HG03159 (cell line): ENCODE data around the gene CHD6.

Experiments
- ATAC-seq: cut with Tn5 transposase; IDR thresholded peaks from one replicate; pipeline ENCODE4 v1.9.1; 2021; ENCODE audit warnings: mild to moderate bottlenecking, moderate library complexity; ENCODE audit not compliant: unreplicated experiment

The CHD6 gene

DNA sequence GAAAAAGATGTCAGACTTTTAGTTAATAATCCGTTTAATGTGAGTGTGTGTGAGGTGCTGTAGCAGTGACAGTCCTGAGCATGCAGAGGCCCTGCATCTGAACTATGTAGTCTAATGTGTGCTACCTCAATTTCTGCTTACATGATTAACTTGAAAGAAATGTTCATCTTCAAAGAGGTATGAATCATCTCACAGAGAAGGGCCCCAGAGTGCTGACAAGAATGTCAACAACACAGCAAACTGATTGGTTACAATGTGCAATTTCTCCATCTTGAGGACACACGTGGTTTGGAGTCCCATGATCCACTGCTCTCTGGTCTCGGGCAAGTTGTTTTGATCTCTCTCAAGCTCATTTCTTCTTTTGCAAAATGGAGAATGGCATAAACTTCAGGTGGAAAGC, 189.9 kb downstream of the CHD6 start:
- no peak for ATAC-seq

DNA sequence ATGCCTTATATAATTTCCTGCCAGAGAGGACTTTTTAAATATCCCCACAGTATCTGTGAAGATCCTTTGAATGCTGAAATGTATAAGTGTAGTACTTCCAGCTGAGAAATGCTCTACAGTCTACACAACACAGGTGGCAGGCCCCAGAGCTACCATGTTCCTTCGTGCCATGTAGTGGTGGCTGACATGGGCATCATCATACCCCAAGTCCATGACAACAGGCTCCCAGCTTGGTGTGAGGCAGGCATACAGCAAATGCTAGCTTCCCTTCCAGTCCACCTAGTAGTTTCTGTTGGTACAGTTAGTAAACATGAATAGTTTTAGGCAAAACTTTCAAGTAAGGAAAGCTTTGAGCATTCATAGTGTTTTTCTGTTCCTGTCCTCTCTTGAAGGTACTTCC, 190.3 kb downstream of the CHD6 start:
- ATAC-seq, result no peak

DNA sequence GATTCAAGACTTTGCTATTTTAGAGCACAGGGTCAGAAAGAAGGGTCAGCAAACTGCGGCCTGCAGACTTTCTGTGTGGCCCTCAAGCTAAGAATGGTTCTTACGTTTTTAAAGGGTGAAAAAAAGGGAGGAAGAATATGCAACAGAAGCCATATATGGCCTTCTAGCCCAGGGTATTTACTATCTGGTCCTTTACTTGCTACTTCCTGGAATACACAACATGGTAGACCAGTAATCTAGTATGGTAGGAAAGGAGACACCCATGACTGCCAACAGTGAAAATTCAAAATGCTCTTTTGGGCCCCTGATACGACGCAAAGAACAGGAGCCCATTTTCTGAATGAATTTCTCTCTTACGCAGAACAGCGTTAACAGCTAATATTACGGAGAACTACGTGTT, 191.2 kb downstream of the CHD6 start:
- no peak for ATAC-seq

DNA sequence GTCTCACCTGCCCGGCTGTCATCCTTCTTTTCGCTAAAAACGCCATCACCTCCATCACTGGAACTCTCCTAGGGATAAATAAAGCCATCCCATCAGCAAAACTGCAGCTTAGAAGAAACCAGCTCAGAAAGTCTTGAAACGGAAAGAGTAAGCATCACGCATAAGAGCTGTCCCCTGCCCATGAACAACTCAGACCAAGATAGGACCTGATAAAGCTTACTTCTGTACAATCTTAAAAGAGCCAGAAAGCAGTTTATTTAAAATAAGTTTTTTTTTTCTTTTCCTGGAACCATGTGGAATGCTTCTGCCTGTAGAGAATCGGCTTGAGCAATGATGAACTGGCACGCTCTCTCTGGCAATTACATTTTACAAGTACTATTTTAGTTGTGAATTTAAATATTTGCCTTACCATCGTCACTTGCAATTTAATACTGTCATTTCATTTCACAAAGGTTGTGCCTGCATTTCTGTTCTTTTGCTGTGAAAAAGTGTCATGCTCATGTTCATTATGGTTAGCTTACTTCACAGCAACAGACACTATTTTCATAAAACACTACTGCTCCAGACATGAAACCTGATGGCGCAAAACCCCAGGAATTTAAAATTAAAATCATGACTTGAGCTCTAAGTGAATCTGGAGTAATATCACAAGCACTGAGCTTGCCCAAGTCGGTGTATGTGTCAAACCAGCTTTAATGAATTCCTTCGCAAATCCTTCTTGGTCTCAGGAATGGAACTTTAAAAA, 191.9 kb downstream of the CHD6 start:
- no peak for ATAC-seq

DNA sequence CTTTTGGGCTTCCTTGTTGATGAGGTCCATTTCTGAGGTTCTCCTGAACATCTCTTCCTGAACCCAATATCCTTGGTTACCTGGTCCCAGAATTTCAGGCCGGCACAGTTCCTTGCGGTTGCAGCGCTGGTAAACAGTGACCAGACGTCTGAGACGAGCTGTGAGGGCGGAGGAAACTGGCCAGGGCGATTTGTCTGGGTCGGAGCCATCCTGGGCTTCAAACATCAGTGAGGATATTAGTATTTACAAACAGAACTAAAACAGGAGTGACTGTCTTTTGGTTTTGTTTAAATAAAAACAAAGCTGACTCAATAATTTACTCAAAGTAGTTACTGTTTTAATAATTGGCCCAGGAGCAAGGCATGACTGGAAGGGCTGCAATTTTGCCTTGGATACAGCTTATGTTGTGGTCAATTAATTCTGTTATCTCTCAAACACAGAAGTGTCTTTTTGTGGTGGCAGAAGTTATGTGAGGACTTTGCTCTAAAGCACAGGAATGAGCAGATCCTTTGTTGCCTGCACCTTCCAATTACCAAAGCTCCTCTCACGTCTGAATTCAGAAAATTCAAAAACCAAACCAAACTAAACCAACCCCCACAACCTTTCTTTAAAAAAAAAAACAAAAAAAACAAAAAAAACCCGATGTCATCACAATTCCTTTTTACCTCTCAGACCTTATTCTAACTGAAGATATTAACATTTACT, 192.8 kb downstream of the CHD6 start:
- no peak for ATAC-seq

DNA sequence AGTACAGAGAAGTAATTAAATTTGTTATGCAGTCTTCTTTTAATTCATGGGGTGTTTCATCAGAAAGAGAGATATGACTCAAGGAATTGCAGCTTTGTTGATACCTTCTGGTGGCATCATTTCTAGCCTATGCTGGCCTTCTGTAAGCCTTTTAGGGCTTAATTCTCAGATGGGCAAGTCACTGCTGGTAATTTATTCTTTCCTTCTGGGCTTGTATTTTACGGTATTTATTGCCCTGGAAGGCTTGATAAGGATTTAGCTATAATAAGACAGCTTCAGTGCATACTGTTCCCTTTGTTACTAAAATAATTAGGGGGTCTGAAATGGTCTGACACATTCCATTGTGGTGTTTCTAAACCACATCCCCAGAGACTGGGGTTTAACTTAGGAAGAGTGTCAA, 193.6 kb downstream of the CHD6 start:
- ATAC-seq, result no peak

DNA sequence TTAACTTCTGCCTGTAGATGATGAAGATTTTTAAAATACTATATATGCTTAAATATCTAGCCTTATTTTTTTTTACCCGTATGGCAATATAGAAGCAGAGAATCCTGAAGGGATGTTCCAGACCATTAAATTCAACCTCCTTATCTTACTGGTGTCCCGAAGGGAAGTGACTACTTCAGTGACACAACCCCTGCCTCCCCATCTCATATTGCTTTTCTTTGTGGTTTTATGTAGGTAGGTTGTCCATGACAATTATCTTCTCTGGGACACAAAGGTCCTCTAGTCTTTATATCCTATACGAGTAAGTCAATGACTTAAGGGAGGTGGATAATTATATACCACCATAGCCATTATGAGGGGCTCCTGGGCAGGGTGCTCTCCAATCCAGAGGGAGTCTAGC, 194.2 kb downstream of the CHD6 start:
- ATAC-seq, result no peak

DNA sequence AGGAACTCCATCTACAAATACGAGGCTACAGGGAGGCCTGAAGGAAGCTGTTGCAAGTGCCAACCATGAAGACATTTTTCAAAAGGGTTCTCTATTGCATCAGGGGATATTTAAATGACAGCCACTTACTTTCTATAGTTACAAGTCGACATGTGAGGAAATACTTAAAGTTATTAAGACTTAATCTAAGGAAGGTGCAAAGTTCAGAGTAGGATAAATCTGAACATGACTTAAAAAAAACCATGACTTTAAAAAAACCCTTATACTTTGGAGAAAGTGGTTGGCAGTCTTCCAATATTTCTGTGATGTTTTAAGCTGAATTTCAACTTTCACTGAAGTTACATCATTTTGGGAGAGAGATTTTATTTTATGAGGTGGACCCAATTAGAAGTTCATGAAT, 195.2 kb downstream of the CHD6 start:
- ATAC-seq, result no peak

DNA sequence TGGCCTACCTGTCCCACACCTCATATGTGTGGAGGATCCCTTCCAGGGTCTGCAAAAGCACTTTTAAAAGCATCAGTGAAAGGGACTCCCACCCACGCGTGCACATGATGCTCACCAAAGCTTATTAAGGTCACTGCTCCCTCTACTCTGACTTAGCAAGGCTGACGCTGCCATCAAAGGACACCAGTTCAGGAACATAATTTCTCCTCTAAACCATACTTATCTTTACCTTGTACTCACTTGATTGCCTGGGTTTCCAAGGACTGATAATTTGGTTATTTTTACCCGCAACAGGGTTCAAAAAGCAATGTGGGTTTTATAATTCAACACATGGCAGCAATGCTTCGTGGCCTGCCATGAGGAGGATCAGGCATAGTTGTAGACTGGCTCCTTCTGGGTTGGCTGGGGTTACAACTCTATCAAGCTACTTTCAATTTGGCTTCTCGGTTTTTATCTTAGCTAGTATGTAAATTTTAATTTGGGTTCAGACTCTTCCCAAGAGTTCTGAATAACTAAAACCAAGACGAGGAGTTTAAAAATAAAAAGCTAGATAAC, 199.4 kb downstream of the CHD6 start:
- ATAC-seq, result no peak

DNA sequence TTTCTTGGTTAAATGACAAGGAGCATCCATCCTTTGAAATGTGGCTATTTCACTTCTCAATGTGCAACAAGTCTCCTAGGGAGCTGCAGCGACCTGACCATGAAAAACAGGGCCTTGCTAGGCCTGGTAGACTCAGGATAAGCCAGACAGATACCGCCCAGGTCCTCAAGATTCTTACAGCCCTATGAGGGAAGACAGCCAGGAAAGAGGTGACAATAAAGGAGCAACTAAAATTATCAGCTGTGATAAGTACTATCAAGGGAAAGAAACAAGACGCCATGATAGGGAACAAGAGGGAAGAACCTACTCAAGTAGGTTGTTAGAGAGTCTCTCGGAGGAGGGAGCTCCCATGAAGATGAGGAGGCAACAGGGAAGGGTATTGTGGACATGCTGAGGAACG, 200.1 kb downstream of the CHD6 start:
- no peak for ATAC-seq

DNA sequence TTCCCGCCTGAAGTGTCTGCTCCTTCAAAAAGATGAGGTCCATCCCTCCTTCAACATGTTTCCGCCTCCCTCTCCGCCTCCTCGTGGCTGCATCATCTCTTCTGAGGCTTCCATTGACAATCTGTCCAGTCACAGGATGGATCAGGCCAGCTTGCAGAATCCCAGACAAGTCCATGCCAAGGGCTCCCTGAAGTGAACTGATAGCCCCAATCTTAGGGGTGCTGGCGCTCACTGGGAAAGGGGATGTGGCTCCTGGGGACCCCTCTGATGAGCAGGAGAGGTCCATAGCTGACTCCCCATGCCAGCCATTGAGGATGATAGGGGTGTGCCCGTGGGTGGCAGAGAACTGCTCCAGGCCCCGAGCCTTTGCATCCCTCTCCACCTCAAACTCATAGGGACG, 203.0 kb downstream of the CHD6 start:
- no peak for ATAC-seq

DNA sequence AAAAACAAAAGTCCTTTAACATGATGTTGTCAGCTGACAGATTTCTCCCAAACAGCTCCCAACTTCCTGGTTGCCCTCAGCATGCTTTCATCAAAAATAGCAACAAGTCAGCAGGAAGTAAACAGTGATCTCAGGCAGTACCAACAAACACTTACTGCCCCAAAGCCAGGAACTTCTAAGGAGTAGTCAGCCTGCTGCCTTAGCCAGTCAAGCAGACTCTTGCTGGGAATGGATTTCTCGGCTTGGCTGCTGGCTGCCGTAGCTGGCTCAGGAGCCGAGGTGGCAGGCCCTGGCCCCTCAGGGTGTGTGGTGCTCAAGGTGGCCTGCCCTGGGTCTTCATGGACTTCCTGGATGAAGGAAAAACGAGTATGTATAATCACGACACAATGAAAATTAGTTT, 205.0 kb downstream of the CHD6 start:
- ATAC-seq, result no peak

DNA sequence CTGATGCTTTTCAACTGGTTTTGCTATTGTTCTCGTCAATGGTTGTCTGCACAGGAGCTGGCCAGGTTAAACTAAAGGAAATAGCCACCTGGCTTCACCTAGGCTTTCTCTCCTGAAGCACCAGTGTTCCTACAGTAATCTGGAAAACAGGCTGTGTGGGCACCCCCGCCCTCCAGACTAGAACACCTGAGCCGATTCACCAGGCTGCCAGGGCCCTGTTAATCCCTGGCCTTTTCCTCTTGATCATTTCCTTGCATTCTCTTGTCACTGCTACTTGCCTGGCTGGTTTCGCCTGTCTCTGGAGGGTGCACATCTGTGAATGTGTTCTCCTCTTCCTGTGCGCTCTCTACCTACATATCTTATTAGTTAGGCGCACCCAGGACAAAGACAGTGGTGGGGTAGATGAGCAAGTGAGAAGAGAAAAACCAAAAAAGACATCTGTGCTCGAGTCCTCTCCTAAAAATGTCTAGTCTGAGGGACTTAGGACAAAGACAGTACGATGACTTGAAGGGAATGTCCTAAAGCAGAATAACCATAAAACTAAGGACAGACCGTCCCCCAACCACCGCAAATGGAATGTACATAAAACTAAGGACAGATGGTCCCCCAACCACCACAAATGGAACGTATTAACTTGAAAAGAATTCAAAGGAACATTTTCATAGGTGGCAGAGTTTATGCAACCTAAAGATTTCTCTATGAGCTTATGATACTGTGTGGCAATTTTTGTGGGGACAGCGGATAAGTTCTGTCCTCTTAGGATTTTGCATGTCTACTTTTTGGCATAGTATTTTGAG, 205.7 kb downstream of the CHD6 start:
- no peak for ATAC-seq

DNA sequence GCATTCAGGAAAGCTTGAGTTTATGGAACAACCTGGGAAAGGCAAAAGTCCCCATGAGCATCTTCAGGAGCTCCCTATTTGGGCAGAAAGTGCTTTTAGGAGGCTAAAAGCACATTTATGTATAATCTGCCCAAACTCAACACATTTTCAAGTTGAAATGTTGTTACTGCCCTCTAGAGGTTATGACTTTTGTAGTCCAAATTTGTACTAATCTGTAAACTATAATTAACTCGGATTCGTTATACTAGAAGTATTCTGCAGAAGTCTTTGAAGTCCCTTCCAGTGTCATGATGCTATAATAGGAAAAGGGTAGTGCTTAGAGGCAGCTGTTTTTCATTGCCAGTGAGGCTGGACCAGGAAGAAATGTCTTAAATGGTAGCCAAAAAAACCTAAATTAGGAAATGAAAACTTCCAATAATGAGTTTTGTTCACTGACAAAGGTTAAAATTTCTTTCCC, 206.8 kb downstream of the CHD6 start:
- no peak for ATAC-seq

DNA sequence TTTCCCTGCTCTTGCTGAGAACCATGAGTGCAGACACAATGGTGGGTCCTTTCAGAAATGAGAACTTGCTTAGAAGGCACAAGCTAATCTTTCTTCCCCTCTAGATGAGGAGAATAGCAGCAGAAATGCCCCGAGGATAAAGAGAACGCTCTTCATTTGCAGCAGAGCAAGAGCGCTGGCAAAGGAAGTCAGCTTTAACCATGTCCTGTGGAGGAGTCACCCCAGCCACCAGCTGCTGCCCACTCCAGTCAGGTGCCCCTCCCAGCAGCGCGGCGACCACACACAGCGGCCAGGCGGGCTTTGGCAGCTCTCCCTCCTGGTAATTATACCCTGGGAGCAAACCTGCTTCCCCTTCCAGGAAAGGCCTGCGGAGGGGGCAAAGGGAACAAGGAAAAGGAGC, 209.2 kb downstream of the CHD6 start:
- ATAC-seq, result no peak

DNA sequence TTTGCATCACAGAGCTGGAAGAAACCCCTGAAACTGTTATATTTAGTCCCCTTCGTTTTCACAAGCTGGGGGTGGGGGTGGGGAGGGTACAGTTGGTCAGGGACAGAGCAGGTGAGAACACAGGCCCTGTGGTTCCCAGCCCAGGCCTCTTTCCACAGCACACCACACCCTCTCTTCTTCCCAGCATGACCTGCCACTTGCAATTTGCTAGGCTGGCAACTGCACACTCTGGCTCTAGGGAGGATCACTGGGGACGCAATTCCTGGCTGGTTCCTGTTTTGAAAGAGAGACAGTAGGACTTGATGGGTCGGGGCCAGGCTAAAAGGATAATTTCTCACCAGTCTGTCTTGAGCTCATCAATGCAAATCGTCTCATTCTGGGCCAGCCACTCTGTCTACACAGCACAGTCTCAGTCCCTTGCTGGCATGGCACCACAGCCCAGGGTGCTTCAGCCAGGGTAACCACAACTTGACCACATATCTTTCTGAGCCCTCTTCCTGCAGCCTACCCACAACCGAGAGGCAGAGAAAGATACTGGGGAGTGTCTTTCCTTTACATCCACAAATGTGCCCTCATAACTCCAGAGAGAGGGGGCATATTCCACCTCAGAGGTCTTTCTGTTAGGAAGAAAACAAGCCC, 209.9 kb downstream of the CHD6 start:
- no peak for ATAC-seq

DNA sequence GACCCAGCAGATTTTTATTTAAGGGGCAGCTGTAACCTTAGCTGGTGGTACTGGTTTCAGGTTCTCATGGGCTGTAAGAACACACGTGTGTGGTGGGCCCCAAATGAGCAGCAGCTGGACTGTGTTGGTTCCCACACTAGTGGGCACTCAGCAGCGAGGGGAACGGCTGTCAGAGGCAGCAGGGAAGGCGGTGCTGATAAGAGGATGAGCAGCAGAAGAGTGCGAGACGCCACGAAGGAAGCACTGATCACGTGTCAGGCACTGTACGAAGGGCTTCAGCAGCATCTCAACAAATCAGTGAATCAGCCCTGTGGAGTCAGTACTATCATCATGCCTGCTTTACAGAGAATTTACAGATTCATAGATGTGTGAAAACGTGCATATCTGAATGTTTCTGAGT, 210.6 kb downstream of the CHD6 start:
- ATAC-seq, result no peak

DNA sequence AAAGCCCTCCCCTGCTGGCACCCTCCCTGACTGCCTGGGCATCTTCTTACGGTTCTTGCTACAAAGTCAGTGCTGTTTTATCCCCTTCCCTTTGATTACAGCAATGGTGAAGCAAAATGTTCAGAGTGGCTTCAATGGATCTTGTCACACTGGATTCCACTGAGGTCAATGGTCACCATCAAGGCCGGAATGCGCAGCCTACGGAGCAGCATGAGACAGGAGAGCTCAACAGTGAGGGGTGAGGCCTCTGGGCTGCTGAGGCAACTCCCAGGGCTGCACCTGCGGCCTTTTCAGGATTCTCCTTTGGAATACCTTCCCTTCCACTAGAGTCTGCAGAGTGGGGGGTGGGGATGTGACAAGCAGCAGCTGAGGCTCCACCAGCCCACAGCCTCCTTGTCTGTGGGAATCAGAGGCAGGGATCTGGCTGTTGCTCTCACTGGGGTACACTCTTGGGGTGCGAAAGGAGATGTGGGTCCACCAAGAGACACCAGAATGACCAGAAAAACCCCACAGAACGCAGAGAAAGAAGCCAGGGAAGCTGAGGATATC, 211.2 kb downstream of the CHD6 start:
- no peak for ATAC-seq

DNA sequence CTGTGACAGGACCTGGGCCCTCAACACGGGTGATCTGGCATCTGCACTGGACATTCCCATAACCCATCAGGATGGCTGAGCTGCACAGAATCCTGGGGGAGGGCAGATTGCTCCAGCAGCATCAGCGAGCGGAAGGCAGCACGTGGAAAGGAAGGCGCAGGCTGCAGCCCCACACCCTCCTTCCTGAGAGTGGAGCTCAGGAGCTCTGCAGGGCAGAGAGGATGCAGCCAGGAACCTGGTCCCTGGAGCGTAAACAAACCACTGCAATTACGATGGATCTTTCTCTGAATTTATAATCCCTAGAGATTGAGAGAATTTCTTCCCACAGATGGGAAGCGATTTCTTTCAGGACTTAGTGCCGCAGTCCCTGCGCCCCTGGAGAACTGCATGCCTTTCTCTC, 211.8 kb downstream of the CHD6 start:
- no peak for ATAC-seq

DNA sequence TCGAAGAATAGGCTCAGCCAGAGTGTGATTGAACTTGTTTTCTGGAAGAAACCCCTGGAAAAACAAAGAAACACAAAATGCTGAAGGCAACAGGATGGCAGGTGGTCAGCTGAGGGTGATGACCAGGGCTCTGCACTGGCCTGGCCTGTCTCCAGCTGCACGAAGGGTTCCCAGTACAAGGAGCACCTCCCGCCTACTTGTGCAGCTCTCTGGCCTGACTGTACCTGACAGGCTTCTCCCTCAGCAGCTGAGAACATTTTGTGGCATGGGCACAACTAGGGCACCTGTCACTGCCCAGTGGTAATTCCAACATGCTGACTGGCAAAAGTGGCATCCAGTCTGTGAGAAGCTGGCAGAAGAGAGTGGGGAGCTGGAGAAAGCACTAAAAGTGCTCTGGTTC, 212.7 kb downstream of the CHD6 start:
- no peak for ATAC-seq

DNA sequence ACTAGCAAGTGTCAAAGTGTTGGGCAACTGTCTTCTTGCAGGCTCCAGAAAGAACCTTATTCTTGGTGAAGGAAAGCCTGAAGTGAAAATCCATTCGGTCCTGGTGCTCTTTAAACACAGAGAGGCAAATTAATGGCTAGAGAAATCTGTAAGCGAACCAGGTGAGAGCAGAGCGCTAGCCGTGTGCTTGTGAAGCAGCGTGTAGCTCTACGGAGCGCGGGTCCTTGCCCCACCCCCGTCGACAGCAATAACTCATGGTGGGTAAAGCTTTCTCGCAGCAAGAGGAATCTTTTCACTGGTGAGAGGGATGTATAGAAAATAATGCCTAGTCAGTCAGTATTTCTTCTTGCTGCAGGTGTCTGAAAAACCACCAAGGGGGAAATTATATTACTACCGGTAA, 214.6 kb downstream of the CHD6 start:
- ATAC-seq, result no peak
